ENCODE data around the gene SLC30A1. TPM values are rescaled to one million over a fixed set of nuclear protein-coding genes. Genes with fewer than 3 reads are reported as not detected.

Gene SLC30A1
- total and polyA plus RNA-seq, 7 donors, result 0.35 to 5.2 (median 1.8) TPM

DNA sequence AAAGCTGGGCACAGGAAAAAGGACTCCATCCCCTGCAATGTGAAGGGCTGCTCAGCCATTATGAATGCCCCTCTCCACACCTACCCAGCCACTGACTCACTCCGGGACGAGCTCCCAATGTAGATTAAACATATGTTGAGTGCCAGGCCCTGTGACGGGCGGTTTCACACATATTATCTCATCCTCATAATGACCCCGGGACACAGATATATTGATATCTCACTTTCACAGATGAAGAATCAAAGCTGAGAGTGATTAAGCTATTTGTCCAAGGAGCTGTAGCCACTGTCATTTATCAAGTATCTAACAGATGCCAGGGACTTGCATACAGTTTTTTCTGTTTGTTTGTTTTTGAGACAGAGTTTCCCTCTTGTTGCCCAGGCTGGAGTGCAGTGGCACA lies 35.0 kb upstream of the SLC30A1 start:
- ATAC-seq (no peak), DNase-seq (no peak)
- Histone ChIP-seq H3K9me3 (no peaks in the 10 kb centered on the region), H3K4me3 (no peak overlapping the region), H3K27me3 (ENCODE audit: insufficient read depth in 3 of 3, low read length in 2 of 3) (no peaks in the 10 kb centered on the region), H3K36me3 (ENCODE audit: insufficient read depth in 1 of 2, low read depth in 1 of 2) (no peaks in the 10 kb centered on the region), H3K4me1 (peaks cover 12% of the 10 kb centered on the region), H3K27ac (peak overlapping the region; percentile 50)
- no peak for TF ChIP-seq CTCF (IDR thresholded peaks at IDR 0.05)
- intact Hi-C loops (cut with DNase I), result loop anchor here in 1 of 2 donors (5.0 kb wide), 1 partner anchor 37 kb away; the partner anchor contains the start of gene SLC30A1
- 74 to 90% (median 82%) methylated on average over 5 of the region's 5 CpGs for WGBS, 3 donors

DNA sequence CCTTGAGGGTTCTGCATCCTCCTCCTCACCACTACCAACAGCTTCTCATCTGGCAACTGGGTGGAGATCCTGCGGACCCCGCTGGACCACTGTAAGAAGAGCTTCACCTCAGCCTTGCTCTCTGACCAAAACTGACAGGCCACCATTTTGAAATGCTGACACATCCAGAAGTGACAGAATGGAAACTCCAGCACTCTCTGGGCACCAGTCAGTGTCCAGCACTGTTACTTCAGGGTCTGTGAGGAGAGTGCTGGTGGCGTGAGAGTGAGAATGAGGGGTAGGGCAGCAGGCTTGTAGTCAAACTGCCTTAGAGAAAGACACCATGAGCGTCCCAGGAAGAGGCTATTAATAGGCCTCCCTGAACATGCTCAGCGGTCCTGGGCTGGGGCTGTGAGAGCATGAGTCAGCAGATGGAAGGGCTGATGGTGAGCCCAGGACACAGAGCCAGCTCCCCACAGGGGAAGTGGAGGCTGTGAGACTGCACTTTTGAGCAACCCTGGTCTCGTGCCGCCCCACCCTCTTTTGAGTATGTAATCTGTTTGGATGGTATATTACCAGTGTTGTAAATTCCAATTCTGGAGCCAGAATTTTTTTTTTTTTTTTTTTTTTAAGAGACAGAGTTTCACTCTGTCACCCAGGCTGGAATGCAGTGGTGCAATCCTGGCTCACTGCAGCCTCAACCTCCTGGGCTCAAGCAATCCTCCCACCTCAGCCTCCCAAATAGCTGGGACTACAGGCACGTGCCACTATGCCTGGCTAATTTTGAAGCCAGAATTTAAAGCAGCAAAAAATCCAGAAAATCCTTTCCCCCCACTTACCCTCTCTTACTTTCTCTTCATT lies 34.4 kb upstream of the SLC30A1 start:
- Histone ChIP-seq H3K36me3 (ENCODE audit: insufficient read depth in 1 of 2, low read depth in 1 of 2) (no peaks in the 10 kb centered on the region), H3K9me3 (no peaks in the 10 kb centered on the region), H3K4me3 (no peak overlapping the region), H3K27me3 (ENCODE audit: insufficient read depth in 3 of 3, low read length in 2 of 3) (no peaks in the 10 kb centered on the region), H3K4me1 (peaks cover 12% of the 10 kb centered on the region), H3K27ac (peak overlapping the region; percentile 50)
- peak; percentile 89 to 95 (median 91) for ATAC-seq
- intact Hi-C loops (cut with DNase I), result loop anchor here in 1 of 2 donors (5.0 kb wide), 1 partner anchor 36 kb away; the partner anchor contains the start of gene SLC30A1
- WGBS, 3 donors, result 57 to 66% (median 63%) methylated on average over 8 of the region's 8 CpGs
- DNase-seq, result peak; percentile 83 to 86
- no peak for TF ChIP-seq CTCF (IDR thresholded peaks at IDR 0.05)

GRCh38 chr1:211612786-211613107 lies 33.8 kb upstream of the SLC30A1 start:
- 88 to 90% (median 89%) methylated on average over 6 of the region's 6 CpGs for WGBS, 3 donors
- peaks cover 12% of the 10 kb centered on the region for H3K4me1 ChIP-seq
- H3K27me3 ChIP-seq (ENCODE audit: insufficient read depth in 3 of 3, low read length in 2 of 3), result no peaks in the 10 kb centered on the region
- H3K9me3 ChIP-seq, result no peaks in the 10 kb centered on the region
- intact Hi-C loops (cut with DNase I), result loop anchor here in 1 of 2 donors (5.0 kb wide), 1 partner anchor 35 kb away; the partner anchor contains the start of gene SLC30A1
- ATAC-seq, result peak in 1 of 4 donors; percentile 17
- no peak overlapping the region for H3K4me3 ChIP-seq
- no peaks in the 10 kb centered on the region for H3K36me3 ChIP-seq (ENCODE audit: insufficient read depth in 1 of 2, low read depth in 1 of 2)
- no peak for TF ChIP-seq CTCF (IDR thresholded peaks at IDR 0.05)
- no peak for DNase-seq
- H3K27ac ChIP-seq, result peak overlapping the region; percentile 50

- H3K36me3 ChIP-seq (ENCODE audit: insufficient read depth in 1 of 2, low read depth in 1 of 2), result no peaks in the 10 kb centered on the region
- 83 to 88% (median 87%) methylated on average over 4 of the region's 4 CpGs for WGBS, 3 donors
- no peak for TF ChIP-seq CTCF (IDR thresholded peaks at IDR 0.05)
- H3K4me1 ChIP-seq, result peaks cover 12% of the 10 kb centered on the region
- no peak for DNase-seq
- H3K27me3 ChIP-seq (ENCODE audit: insufficient read depth in 3 of 3, low read length in 2 of 3), result no peaks in the 10 kb centered on the region
- intact Hi-C loops (cut with DNase I), result loop anchor here in 1 of 2 donors (5.0 kb wide), 1 partner anchor 35 kb away; the partner anchor contains the start of gene SLC30A1
- H3K4me3 ChIP-seq, result no peak overlapping the region
- no peaks in the 10 kb centered on the region for H3K9me3 ChIP-seq
- ATAC-seq, result no peak
- no peak overlapping the region for H3K27ac ChIP-seq
These were observed 32.9 kb upstream of the SLC30A1 start for GRCh38 chr1:211611818-211612217.
